HepG2 (cell line): ENCODE data around the gene ARMC5. TPM values are rescaled to one million over a fixed set of nuclear protein-coding genes. Genes with fewer than 3 reads are reported as not detected.

Source experiments
- ARNTL ChIP-seq: sonication (generic); formaldehyde crosslinking; IDR thresholded peaks from 2 replicates; pipeline ENCODE4 v1.4.0; 2020; ENCODE audit warnings: mild to moderate bottlenecking, missing genetic modification reagents
- CERS6 ChIP-seq: sonication (generic); formaldehyde crosslinking; IDR thresholded peaks from 2 replicates; pipeline ENCODE4 v1.5.0; 2020; ENCODE audit warnings: missing genetic modification reagents
- CREM ChIP-seq, 2 experiments: sonication (generic) in 1 of 2; formaldehyde crosslinking in 1 of 2; IDR thresholded peaks; 2 replicates each; pipeline versions ENCODE4 v1.4.0 to v1.6.1; 2016 to 2020; ENCODE audit warnings: antibody characterized with exemption in 1 of 2, mild to moderate bottlenecking in 1 of 2, missing genetic modification reagents in 1 of 2
- ELF3 ChIP-seq: IDR thresholded peaks from 2 replicates; pipeline ENCODE4 v1.6.1; 2016; ENCODE audit warnings: missing genetic modification reagents, missing compliant biosample characterization
- EP300 ChIP-seq, 3 experiments: sonication (generic) in 1 of 3; formaldehyde crosslinking in 1 of 3; IDR thresholded peaks; 2 replicates each; pipeline versions ENCODE4 v1.5.1 to v1.6.1; 2011 to 2020; ENCODE audit warnings: low read depth in 2 of 3, low read length in 2 of 3, borderline replicate concordance in 1 of 3, improper control_type of control experiment in 1 of 3, mild to moderate bottlenecking in 1 of 3, missing genetic modification reagents in 1 of 3, moderate library complexity in 1 of 3
- FOSL1 ChIP-seq: sonication (generic); formaldehyde crosslinking; IDR thresholded peaks from 2 replicates; pipeline ENCODE4 v1.9.0; 2021; ENCODE audit warnings: missing genetic modification reagents, borderline replicate concordance
- FOSL2 ChIP-seq: sonication (generic); formaldehyde crosslinking; IDR thresholded peaks from 2 replicates; pipeline ENCODE4 v1.4.0; 2020; ENCODE audit warnings: missing genetic modification reagents
- HMGA1 ChIP-seq: sonication (generic); formaldehyde crosslinking; conservative IDR thresholded peaks from 2 replicates; pipeline ENCODE4 v1.4.0; 2020; ENCODE audit warnings: missing genetic modification reagents
- JUNB ChIP-seq: sonication (generic); formaldehyde crosslinking; IDR thresholded peaks from 2 replicates; pipeline ENCODE4 v1.8.0; 2022; ENCODE audit warnings: missing genetic modification reagents, mild to moderate bottlenecking, borderline replicate concordance
- MBD4 ChIP-seq: IDR thresholded peaks from 2 replicates; pipeline ENCODE4 v1.6.1; 2012; ENCODE audit warnings: low read length, inconsistent platforms, borderline replicate concordance
- MIER2 ChIP-seq: IDR thresholded peaks from 2 replicates; pipeline ENCODE4 v1.6.1; 2016; ENCODE audit warnings: missing biosample characterization, missing genetic modification reagents
- MXI1 ChIP-seq: IDR thresholded peaks from 3 replicates; pipeline ENCODE4 v1.6.1; 2012; ENCODE audit warnings: low read depth, low read length, inconsistent platforms, borderline replicate concordance
- SATB2 ChIP-seq: sonication (generic); formaldehyde crosslinking; IDR thresholded peaks from 2 replicates; pipeline ENCODE4 v1.5.0; 2020; ENCODE audit warnings: missing genetic modification reagents
- TBP ChIP-seq: sonication (generic); formaldehyde crosslinking; IDR thresholded peaks from 2 replicates; pipeline ENCODE4 v1.5.0; 2020; ENCODE audit warnings: missing genetic modification reagents
- TFAP4 ChIP-seq: sonication (generic); IDR thresholded peaks from 2 replicates; pipeline ENCODE4 v1.6.1; 2016; ENCODE audit warnings: low read depth, borderline replicate concordance
- ZNF329 ChIP-seq: sonication (generic); formaldehyde crosslinking; IDR thresholded peaks from 2 replicates; pipeline ENCODE4 v1.9.0; 2021; ENCODE audit warnings: low read depth, mild to moderate bottlenecking, missing genetic modification reagents
- polyA plus RNA-seq, 8 experiments: library from polyadenylated mRNA; depleted of rRNA in 3 of 8; stranded (reverse) in 7 of 8; unstranded in 1 of 8; fragments of >200 nt; fragmentation: Illumina TruSeq in 4 of 8; extraction: Trizol in 4 of 8; gene quantifications; 2 replicates each; pipeline versions ENCODE4 v1.2.1 to v1.2.3, GENCODE V29; 2011 to 2016; ENCODE audit warnings: low read depth in 4 of 8, missing spikeins in 1 of 8, mixed read lengths in 1 of 8; ENCODE audit not compliant: insufficient read depth in 1 of 8
- total RNA-seq, 5 experiments: library from RNA; depleted of rRNA; stranded (reverse); fragments of >200 nt; fragmentation: Illumina TruSeq; extraction: Trizol; gene quantifications; 2 replicates each; pipeline ENCODE4 v1.2.3, GENCODE V29; 2016; ENCODE audit warnings: low read depth in 1 of 5
- TF ChIP-seq, protein P1 (sequence below): sonication (generic); formaldehyde crosslinking; IDR thresholded peaks from 2 replicates; pipeline ENCODE4 v1.9.0; 2021; ENCODE audit warnings: missing genetic modification reagents, borderline replicate concordance
- TF ChIP-seq, protein P2 (sequence below): sonication (generic); formaldehyde crosslinking; IDR thresholded peaks from 2 replicates; pipeline ENCODE4 v1.5.0; 2020; ENCODE audit warnings: missing genetic modification reagents, mild to moderate bottlenecking, borderline replicate concordance
- TF ChIP-seq, protein P3 (sequence below): sonication (generic); formaldehyde crosslinking; IDR thresholded peaks from 2 replicates; pipeline ENCODE4 v1.4.0; 2020; ENCODE audit warnings: missing genetic modification reagents, mild to moderate bottlenecking, borderline replicate concordance
- TF ChIP-seq, protein P4 (sequence below): sonication (generic); formaldehyde crosslinking; IDR thresholded peaks from 2 replicates; pipeline ENCODE4 v1.4.0; 2020; ENCODE audit warnings: mild to moderate bottlenecking, missing genetic modification reagents

The ARMC5 gene
- total and polyA plus RNA-seq, 2 of the 13 experiments (the other 11 are each of a cell fraction or from before 2014, with no cell fraction given): 10.8 to 22.3 TPM

- TF ChIP-seq, protein P1, sequence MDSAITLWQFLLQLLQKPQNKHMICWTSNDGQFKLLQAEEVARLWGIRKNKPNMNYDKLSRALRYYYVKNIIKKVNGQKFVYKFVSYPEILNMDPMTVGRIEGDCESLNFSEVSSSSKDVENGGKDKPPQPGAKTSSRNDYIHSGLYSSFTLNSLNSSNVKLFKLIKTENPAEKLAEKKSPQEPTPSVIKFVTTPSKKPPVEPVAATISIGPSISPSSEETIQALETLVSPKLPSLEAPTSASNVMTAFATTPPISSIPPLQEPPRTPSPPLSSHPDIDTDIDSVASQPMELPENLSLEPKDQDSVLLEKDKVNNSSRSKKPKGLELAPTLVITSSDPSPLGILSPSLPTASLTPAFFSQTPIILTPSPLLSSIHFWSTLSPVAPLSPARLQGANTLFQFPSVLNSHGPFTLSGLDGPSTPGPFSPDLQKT: 0 out of 2 replicates have a peak, but pooled peaks have one; percentile 77
- TF ChIP-seq TFAP4 (peak; percentile 25; the same call in 1 of the 2 replicates), HMGA1 (CRISPR knock-in tag) (no peak), JUNB (CRISPR knock-in tag) (no peak), CERS6 (peak; percentile 64; the same call in 1 of the 2 replicates), TBP (CRISPR knock-in tag) (peak; percentile 30; the same call in 1 of the 2 replicates), ZNF329 (CRISPR knock-in tag) (peak; percentile 77; the same call in 1 of the 2 replicates), ARNTL (peak; percentile 78; the same call in 1 of the 2 replicates), ELF3 (CRISPR knock-in tag) (peak; percentile 94), MXI1 (peak; percentile 93; the same call in 2 of the 3 replicates), SATB2 (CRISPR knock-in tag) (peak; percentile 84; the same call in 1 of the 2 replicates), EP300 (IDR thresholded peaks at IDR 0.05; ENCODE audit: low read depth in 2 of 2, low read length in 2 of 2) (no peak; a peak in 1 of 4 replicates), EP300 (CRISPR knock-in tag; IDR thresholded peaks at IDR 0.05; ENCODE audit: borderline replicate concordance) (peak; percentile 72), FOSL2 (peak; percentile 65), CREM (IDR thresholded peaks at IDR 0.05) (peak; percentile 98), CREM (CRISPR knock-in tag; IDR thresholded peaks at IDR 0.05) (peak; percentile 73; the same call in 1 of the 2 replicates), MIER2 (CRISPR knock-in tag) (peak; percentile 71; the same call in 1 of the 2 replicates), FOSL1 (CRISPR knock-in tag) (no peak), MBD4 (no peak)
- TF ChIP-seq, protein P2, sequence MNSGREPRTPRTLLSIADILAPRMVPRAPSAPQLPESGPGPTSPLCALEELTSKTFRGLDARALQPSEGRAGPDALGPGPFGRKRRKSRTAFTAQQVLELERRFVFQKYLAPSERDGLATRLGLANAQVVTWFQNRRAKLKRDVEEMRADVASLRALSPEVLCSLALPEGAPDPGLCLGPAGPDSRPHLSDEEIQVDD (CRISPR knock-in tag): peak; percentile 66; the same call in 1 of the 2 replicates
- TF ChIP-seq, protein P3, sequence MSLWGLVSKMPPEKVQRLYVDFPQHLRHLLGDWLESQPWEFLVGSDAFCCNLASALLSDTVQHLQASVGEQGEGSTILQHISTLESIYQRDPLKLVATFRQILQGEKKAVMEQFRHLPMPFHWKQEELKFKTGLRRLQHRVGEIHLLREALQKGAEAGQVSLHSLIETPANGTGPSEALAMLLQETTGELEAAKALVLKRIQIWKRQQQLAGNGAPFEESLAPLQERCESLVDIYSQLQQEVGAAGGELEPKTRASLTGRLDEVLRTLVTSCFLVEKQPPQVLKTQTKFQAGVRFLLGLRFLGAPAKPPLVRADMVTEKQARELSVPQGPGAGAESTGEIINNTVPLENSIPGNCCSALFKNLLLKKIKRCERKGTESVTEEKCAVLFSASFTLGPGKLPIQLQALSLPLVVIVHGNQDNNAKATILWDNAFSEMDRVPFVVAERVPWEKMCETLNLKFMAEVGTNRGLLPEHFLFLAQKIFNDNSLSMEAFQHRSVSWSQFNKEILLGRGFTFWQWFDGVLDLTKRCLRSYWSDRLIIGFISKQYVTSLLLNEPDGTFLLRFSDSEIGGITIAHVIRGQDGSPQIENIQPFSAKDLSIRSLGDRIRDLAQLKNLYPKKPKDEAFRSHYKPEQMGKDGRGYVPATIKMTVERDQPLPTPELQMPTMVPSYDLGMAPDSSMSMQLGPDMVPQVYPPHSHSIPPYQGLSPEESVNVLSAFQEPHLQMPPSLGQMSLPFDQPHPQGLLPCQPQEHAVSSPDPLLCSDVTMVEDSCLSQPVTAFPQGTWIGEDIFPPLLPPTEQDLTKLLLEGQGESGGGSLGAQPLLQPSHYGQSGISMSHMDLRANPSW: peak; percentile 13; the same call in 1 of the 2 replicates
- TF ChIP-seq, protein P4, sequence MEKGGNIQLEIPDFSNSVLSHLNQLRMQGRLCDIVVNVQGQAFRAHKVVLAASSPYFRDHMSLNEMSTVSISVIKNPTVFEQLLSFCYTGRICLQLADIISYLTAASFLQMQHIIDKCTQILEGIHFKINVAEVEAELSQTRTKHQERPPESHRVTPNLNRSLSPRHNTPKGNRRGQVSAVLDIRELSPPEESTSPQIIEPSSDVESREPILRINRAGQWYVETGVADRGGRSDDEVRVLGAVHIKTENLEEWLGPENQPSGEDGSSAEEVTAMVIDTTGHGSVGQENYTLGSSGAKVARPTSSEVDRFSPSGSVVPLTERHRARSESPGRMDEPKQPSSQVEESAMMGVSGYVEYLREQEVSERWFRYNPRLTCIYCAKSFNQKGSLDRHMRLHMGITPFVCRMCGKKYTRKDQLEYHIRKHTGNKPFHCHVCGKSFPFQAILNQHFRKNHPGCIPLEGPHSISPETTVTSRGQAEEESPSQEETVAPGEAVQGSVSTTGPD (CRISPR knock-in tag): no peak
Measured at GRCh38 chr16:31458844-31459686, at the start of gene ARMC5 (continued).
